OCI-LY3 (cell line): ENCODE results near the gene COL26A1.

Experiments used
- H2AFZ ChIP-seq: fragments of 200-600, 300-600 bp; shearing (Covaris generic); 2 replicates; pipeline ENCODE4 v1.6.0; 2014; ENCODE audit warnings: antibody characterized with exemption, low read depth, low read length
- H3K27ac ChIP-seq: fragments of 200-600, 300-600 bp; sonication (generic); 2 replicates; pipeline ENCODE4 v1.5.1; 2014; ENCODE audit warnings: mild to moderate bottlenecking, low read length, moderate library complexity, mixed read lengths
- H3K27me3 ChIP-seq: fragments of 200-600, 300-600 bp; sonication (generic); 2 replicates; pipeline ENCODE4 v1.6.1; 2014; ENCODE audit warnings: low read depth, low read length, mixed read lengths
- H3K36me3 ChIP-seq: fragments of 200-600, 300-600 bp; sonication (generic); replicated peaks from 2 replicates; pipeline ENCODE3; 2014; ENCODE audit warnings: low read depth, low read length, mixed read lengths
- H3K4me1 ChIP-seq: fragments of 300-600, 200-600 bp; sonication (generic); 2 replicates; pipeline ENCODE4 v1.6.1; 2014; ENCODE audit warnings: low read length, mixed read lengths
- H3K4me2 ChIP-seq: fragments of 200-600, 300-600 bp; sonication (generic); 2 replicates; pipeline ENCODE4 v1.6.1; 2014; ENCODE audit warnings: low read length, mixed read lengths
- H3K4me3 ChIP-seq: fragments of 300-600, 200-600 bp; sonication (generic); 2 replicates; pipeline ENCODE4 v1.5.1; 2014; ENCODE audit warnings: antibody characterized with exemption, mild to moderate bottlenecking, low read length, moderate library complexity
- H3K79me2 ChIP-seq: fragments of 300-600, 200-600 bp; shearing (Covaris generic); 2 replicates; pipeline ENCODE4 v1.6.1; 2014; ENCODE audit warnings: mild to moderate bottlenecking, low read length, mixed read lengths
- H3K9ac ChIP-seq: fragments of 300-600, 200-600 bp; shearing (Covaris generic); 2 replicates; pipeline ENCODE4 v1.6.0; 2014; ENCODE audit warnings: mild to moderate bottlenecking, low read length, moderate library complexity
- H3K9me3 ChIP-seq: fragments of 200-600, 300-600 bp; shearing (Covaris generic); 2 replicates; pipeline ENCODE4 v1.6.1; 2014; ENCODE audit warnings: low read length, mixed read lengths; ENCODE audit not compliant: insufficient read depth
- H4K20me1 ChIP-seq: fragments of 200-600, 300-600 bp; sonication (generic); 2 replicates; pipeline ENCODE4 v1.6.1; 2016; ENCODE audit warnings: low read length, mixed read lengths; ENCODE audit not compliant: insufficient read depth
- EZH2phosphoT487 ChIP-seq: fragments of 200-600 bp; shearing (Covaris generic); IDR thresholded peaks from 2 replicates; pipeline ENCODE4 v1.6.1; 2018; ENCODE audit warnings: antibody characterized with exemption, mixed run types, low read depth
- TF ChIP-seq, protein P1 (sequence below): fragments of 200-600, 300-600 bp; sonication (generic); IDR thresholded peaks from 2 replicates; pipeline ENCODE4 v1.5.1; 2014; ENCODE audit warnings: antibody characterized with exemption, low read length, low read depth

The COL26A1 gene

DNA sequence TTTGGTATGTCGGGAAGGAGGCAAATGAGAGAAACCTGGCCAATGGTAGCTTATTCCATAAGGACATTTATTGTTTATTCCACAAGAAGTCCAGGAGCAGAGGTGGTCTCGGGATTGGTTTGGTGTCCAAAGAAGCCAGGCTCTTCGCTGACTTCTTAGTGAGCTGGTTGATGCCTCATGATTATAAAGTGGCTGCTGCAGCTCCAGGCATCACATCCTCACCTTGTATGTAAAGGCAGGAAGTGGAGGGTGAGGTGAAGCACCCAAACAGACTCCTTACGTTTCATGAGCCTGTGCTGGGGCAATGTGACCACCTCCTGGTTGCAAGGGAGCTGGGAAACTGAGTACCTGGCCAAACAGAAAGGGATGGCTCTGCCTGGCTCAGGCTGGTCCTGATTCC is 174.0 kb downstream of the COL26A1 start:
- Histone ChIP-seq H3K9ac (no peak overlapping the region), H3K36me3 (no peaks in the 10 kb centered on the region), H3K27ac (no peak overlapping the region), H3K9me3 (no peaks in the 10 kb centered on the region), H3K79me2 (no peaks in the 10 kb centered on the region), H3K4me3 (no peak overlapping the region), H3K4me2 (no peak overlapping the region), H4K20me1 (no peaks in the 10 kb centered on the region), H3K27me3 (peaks cover 24% of the 10 kb centered on the region), H3K4me1 (no peaks in the 10 kb centered on the region), H2AFZ (no peak overlapping the region)
- TF ChIP-seq, protein P1, sequence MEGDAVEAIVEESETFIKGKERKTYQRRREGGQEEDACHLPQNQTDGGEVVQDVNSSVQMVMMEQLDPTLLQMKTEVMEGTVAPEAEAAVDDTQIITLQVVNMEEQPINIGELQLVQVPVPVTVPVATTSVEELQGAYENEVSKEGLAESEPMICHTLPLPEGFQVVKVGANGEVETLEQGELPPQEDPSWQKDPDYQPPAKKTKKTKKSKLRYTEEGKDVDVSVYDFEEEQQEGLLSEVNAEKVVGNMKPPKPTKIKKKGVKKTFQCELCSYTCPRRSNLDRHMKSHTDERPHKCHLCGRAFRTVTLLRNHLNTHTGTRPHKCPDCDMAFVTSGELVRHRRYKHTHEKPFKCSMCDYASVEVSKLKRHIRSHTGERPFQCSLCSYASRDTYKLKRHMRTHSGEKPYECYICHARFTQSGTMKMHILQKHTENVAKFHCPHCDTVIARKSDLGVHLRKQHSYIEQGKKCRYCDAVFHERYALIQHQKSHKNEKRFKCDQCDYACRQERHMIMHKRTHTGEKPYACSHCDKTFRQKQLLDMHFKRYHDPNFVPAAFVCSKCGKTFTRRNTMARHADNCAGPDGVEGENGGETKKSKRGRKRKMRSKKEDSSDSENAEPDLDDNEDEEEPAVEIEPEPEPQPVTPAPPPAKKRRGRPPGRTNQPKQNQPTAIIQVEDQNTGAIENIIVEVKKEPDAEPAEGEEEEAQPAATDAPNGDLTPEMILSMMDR, result no peak
- no peak for TF ChIP-seq EZH2phosphoT487

DNA sequence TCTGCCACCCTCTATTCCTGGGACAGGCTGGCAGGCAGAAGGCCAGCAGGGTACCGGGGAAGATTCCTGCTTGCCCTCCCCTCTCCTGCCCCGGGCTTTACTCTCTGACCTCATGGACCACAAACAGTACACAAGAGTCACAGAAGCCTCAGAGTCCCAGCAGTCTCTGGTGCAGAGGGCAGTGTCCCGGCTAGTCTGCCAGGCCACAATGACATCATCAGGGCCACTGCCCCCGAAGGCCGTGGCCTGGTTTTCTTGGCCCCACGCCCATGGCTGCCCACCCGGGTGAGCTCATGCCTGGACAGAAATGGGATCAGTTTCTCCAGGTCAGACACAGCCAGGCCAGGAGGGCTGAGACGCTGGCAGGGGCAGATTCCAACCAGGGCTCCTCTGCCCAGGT is 174.5 kb downstream of the COL26A1 start:
- no peaks in the 10 kb centered on the region for H4K20me1 ChIP-seq
- H3K4me2 ChIP-seq, result no peak overlapping the region
- H3K27ac ChIP-seq, result no peak overlapping the region
- H3K4me1 ChIP-seq, result no peaks in the 10 kb centered on the region
- H3K4me3 ChIP-seq, result no peak overlapping the region
- H3K36me3 ChIP-seq, result no peaks in the 10 kb centered on the region
- no peak overlapping the region for H3K9ac ChIP-seq
- no peak overlapping the region for H2AFZ ChIP-seq
- no peaks in the 10 kb centered on the region for H3K9me3 ChIP-seq
- H3K27me3 ChIP-seq, result peaks cover 24% of the 10 kb centered on the region
- TF ChIP-seq, protein P1, result no peak
- TF ChIP-seq EZH2phosphoT487, result no peak
- H3K79me2 ChIP-seq, result no peaks in the 10 kb centered on the region

DNA sequence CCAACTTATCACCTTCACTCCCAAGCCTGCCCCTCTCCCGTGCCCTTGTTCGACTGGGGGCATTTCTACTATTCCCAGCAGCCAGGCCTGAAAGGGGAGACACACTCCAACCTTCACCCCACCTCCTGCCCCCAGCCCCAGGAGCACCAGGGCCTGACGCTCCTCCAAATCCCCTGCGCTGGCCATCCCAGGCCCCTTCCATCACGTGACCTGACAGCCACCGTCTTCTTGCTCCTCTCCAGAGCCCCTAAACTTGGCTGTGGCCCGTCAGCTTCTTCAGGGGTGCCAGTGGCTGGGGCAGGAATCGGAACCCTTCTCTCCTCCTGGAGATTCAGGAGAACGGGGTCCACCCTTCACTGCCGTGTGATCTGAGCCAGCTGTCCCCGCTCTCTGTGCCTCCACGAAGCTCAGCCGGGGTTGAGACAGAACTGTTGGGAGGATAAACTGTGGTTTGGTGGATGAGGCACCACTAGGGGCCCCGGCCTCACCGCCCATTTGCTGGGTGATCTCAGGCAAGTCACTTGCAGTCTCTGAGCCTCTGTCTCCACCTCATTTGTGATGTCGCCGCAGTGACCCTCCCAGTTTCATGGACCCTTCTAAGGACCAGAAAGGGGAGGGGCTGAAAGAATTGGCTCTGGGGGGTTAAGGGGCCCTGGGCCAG is 175.4 kb downstream of the COL26A1 start:
- Histone ChIP-seq H3K27ac (no peak overlapping the region), H3K4me1 (no peaks in the 10 kb centered on the region), H3K36me3 (no peaks in the 10 kb centered on the region), H3K9ac (no peak overlapping the region), H3K9me3 (no peaks in the 10 kb centered on the region), H2AFZ (no peak overlapping the region), H3K27me3 (peaks cover 17% of the 10 kb centered on the region), H4K20me1 (no peaks in the 10 kb centered on the region), H3K4me3 (no peak overlapping the region), H3K4me2 (no peak overlapping the region), H3K79me2 (no peaks in the 10 kb centered on the region)
- TF ChIP-seq EZH2phosphoT487, result no peak
- TF ChIP-seq, protein P1, result no peak

DNA sequence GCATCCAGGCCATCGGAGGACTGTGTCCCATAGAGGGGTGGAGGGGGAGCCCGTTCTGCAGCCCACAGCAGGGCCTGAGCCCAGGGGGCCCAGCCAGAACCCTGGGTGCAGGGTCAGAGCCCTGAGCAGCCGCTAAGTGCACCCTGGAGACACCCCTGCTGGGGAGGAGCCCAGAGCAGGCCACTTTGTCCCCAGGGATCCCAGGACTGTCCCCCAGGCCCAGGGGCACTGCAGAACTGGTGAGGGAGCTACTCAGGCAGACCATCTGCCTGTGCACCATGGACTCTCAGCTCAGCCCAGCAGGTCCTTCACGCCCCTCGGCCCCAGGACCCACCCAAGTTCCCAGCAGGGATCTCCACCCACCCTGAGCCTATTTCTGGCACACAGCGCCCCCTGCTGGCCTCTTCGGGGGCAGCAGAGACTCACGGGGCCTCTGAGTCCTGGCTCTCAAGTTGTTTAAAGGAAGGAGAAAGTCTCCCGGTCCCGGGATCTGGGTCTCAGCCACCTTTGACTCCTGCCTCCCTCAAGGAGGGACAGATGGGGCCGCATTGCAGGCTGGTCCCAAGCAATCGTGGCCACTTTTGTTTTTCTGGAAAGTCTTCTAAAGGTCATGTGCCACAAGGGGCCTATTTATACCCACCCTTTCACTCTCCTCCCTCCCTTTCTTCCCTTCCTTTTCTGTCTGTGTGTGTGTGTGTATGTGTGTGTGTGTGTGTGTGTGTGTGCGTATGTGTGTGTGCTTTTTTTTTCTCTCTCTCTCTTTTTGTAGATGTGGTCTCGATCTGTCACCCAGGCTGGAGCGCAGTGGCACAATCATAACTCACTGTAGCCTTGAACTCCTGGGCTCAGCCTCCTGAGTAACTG is 176.2 kb downstream of the COL26A1 start:
- Histone ChIP-seq H2AFZ (0 out of 2 replicates have a peak overlapping the region, but pooled peaks have one; percentile 77), H3K27me3 (peaks cover 10% of the 10 kb centered on the region), H3K79me2 (no peaks in the 10 kb centered on the region), H3K27ac (no peak overlapping the region), H4K20me1 (no peaks in the 10 kb centered on the region), H3K4me3 (no peak overlapping the region), H3K9me3 (no peaks in the 10 kb centered on the region), H3K36me3 (no peaks in the 10 kb centered on the region), H3K4me1 (no peaks in the 10 kb centered on the region), H3K4me2 (no peak overlapping the region), H3K9ac (no peak overlapping the region)
- TF ChIP-seq EZH2phosphoT487, result no peak
- TF ChIP-seq, protein P1, result peak; percentile 85
